ENCODE measurements around the gene CCT5. TPM values are rescaled to one million over a fixed set of nuclear protein-coding genes. Genes with fewer than 3 reads are reported as not detected.
A peak's percentile ranks its signal among the peaks of the same experiment; 100 is the strongest.

Gene CCT5
- polyA plus RNA-seq, 1 donor (not counting 4 experiments of a cell fraction or from before 2014, with no cell fraction given) = 558 TPM

DNA sequence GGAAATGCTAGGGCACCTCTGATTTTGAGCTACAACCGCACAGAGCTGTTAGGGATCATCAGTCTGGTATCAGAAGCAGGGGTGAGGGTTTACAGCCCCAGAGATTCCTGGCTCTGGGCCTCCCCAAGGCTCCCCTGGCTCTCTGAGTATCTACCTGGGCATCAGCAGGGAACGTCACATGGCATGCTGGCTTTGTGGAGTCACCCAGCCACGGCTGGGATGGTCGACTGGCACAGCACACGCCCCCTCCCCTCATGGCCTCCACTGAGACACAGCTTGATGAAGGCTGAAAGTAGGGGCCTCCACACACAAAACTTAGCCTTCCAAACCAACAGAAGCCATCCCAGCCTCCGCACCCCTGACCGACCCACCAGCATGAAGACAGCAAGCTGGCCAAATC lies 17.1 kb upstream of the CCT5 start:
- H3K27ac ChIP-seq (ENCODE audit: control insufficient read depth, insufficient read depth, low read length) = no peak overlapping the region
- H3K27me3 ChIP-seq (ENCODE audit: control insufficient read depth, extremely low read depth, insufficient read depth, low read length) = no peaks in the 10 kb centered on the region
- no peak overlapping the region for H2AFZ ChIP-seq (ENCODE audit: control insufficient read depth, low read length)
- no peaks in the 10 kb centered on the region for H4K20me1 ChIP-seq (ENCODE audit: control insufficient read depth, extremely low read depth, insufficient read depth, low read length)
- FAIRE-seq = no peak
- H3K4me3 ChIP-seq (ENCODE audit: control insufficient read depth in 2 of 3, extremely low read depth in 1 of 3, insufficient read depth in 2 of 3, low read depth in 1 of 3, low read length in 3 of 3) = no peak overlapping the region
- dilution Hi-C loops (cut with MboI; ENCODE audit: extremely low pct_ligation_motif_present, low sequenced_read_pairs) = no loop called here
- H3K36me3 ChIP-seq (ENCODE audit: control insufficient read depth in 2 of 2, extremely low read depth in 1 of 2, insufficient read depth in 2 of 2, low read length in 2 of 2) = peaks cover 0 to 2% of the 10 kb centered on the region in 2 experiments
- H3K4me2 ChIP-seq (ENCODE audit: control insufficient read depth, extremely low read depth, insufficient read depth, low read depth, low read length) = no peak overlapping the region
- no peak for TF ChIP-seq EZH2 (IDR thresholded peaks at IDR 0.05; ENCODE audit: low read length)
- TF ChIP-seq, protein P1, sequence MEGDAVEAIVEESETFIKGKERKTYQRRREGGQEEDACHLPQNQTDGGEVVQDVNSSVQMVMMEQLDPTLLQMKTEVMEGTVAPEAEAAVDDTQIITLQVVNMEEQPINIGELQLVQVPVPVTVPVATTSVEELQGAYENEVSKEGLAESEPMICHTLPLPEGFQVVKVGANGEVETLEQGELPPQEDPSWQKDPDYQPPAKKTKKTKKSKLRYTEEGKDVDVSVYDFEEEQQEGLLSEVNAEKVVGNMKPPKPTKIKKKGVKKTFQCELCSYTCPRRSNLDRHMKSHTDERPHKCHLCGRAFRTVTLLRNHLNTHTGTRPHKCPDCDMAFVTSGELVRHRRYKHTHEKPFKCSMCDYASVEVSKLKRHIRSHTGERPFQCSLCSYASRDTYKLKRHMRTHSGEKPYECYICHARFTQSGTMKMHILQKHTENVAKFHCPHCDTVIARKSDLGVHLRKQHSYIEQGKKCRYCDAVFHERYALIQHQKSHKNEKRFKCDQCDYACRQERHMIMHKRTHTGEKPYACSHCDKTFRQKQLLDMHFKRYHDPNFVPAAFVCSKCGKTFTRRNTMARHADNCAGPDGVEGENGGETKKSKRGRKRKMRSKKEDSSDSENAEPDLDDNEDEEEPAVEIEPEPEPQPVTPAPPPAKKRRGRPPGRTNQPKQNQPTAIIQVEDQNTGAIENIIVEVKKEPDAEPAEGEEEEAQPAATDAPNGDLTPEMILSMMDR (optimal IDR thresholded peaks at IDR 0.05 in 1 of 3, IDR thresholded peaks at IDR 0.05 in 1 of 3, conservative IDR thresholded peaks at IDR 0.05 in 1 of 3; ENCODE audit: extremely low read depth in 1 of 3, insufficient read depth in 2 of 3, low read length in 3 of 3) = no peak
- no peaks in the 10 kb centered on the region for H3K4me1 ChIP-seq (ENCODE audit: control insufficient read depth, extremely low read depth, insufficient read depth, low read length)
- no peaks in the 10 kb centered on the region for H3K79me2 ChIP-seq (ENCODE audit: control insufficient read depth, insufficient read depth, low read length)
- no peaks in the 10 kb centered on the region for H3K9me3 ChIP-seq (ENCODE audit: control insufficient read depth, low read depth, low read length)
- H3K9me1 ChIP-seq (ENCODE audit: control insufficient read depth, extremely low read depth, insufficient read depth, low read length) = no peaks in the 10 kb centered on the region
- no peak overlapping the region for H3K9ac ChIP-seq (ENCODE audit: control insufficient read depth, extremely low read depth, insufficient read depth, low read length)
- DNase-seq (ENCODE audit: low read depth, low spot score) = no peak

DNA sequence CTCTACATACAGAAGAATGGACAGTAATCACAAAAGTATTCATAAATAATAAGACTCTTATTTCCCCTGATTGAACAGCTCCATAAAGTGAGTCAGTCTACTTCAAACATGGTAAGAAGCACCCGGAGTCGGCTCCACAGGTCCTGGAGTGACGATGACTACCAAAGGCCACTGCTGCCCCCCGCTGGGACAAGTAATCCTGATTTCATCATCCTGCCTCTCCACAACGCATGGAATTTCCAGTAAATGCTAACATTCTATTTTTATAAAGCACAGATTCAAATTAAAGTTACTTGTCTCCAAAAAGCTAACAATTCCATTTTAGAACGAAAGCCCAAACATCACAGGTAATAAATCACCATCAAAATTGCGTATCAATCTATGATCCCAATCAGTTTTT lies 16.6 kb upstream of the CCT5 start:
- H3K4me1 ChIP-seq (ENCODE audit: control insufficient read depth, extremely low read depth, insufficient read depth, low read length) = no peaks in the 10 kb centered on the region
- no peaks in the 10 kb centered on the region for H3K79me2 ChIP-seq (ENCODE audit: control insufficient read depth, insufficient read depth, low read length)
- no peak overlapping the region for H3K4me2 ChIP-seq (ENCODE audit: control insufficient read depth, extremely low read depth, insufficient read depth, low read depth, low read length)
- no peaks in the 10 kb centered on the region for H3K27me3 ChIP-seq (ENCODE audit: control insufficient read depth, extremely low read depth, insufficient read depth, low read length)
- DNase-seq (ENCODE audit: low read depth, low spot score) = no peak
- H3K9me3 ChIP-seq (ENCODE audit: control insufficient read depth, low read depth, low read length) = no peaks in the 10 kb centered on the region
- H3K27ac ChIP-seq (ENCODE audit: control insufficient read depth, insufficient read depth, low read length) = no peak overlapping the region
- no peak overlapping the region for H3K4me3 ChIP-seq (ENCODE audit: control insufficient read depth in 2 of 3, extremely low read depth in 1 of 3, insufficient read depth in 2 of 3, low read depth in 1 of 3, low read length in 3 of 3)
- H2AFZ ChIP-seq (ENCODE audit: control insufficient read depth, low read length) = no peak overlapping the region
- TF ChIP-seq, protein P1 (optimal IDR thresholded peaks at IDR 0.05 in 1 of 3, IDR thresholded peaks at IDR 0.05 in 1 of 3, conservative IDR thresholded peaks at IDR 0.05 in 1 of 3; ENCODE audit: extremely low read depth in 1 of 3, insufficient read depth in 2 of 3, low read length in 3 of 3) = peak in 1 of 3 experiments; percentile 44
- no peak for TF ChIP-seq EZH2 (IDR thresholded peaks at IDR 0.05; ENCODE audit: low read length)
- dilution Hi-C loops (cut with MboI; ENCODE audit: extremely low pct_ligation_motif_present, low sequenced_read_pairs) = no loop called here
- no peaks in the 10 kb centered on the region for H3K9me1 ChIP-seq (ENCODE audit: control insufficient read depth, extremely low read depth, insufficient read depth, low read length)
- no peak overlapping the region for H3K9ac ChIP-seq (ENCODE audit: control insufficient read depth, extremely low read depth, insufficient read depth, low read length)
- no peaks in the 10 kb centered on the region for H4K20me1 ChIP-seq (ENCODE audit: control insufficient read depth, extremely low read depth, insufficient read depth, low read length)
- peaks cover 0 to 5% of the 10 kb centered on the region in 2 experiments for H3K36me3 ChIP-seq (ENCODE audit: control insufficient read depth in 2 of 2, extremely low read depth in 1 of 2, insufficient read depth in 2 of 2, low read length in 2 of 2)
- FAIRE-seq = no peak

All from keratinocyte (primary cell).